Psoas muscle (tissue), 8 donors: ENCODE measurements around the gene CDK6. TPM values are rescaled to one million over a fixed set of nuclear protein-coding genes. Genes with fewer than 3 reads are reported as not detected.

Source experiments
- ATAC-seq, 4 donors: fragments of 200-7000 bp; cut with Tn5 transposase; one replicate each; pipeline ENCODE4 v1.9.1; 2020; ENCODE audit warnings: moderate library complexity in 3 of 4, mild to moderate bottlenecking in 2 of 4
- DNase-seq, 2 donors: peaks; one replicate each; pipeline ENCODE4 v3.0.0-alpha.2; 2020
- H3K27ac ChIP-seq: fragments of 200-600 bp; one replicate; pipeline ENCODE4 v1.8.0; 2022
- H3K27me3 ChIP-seq, 3 donors: fragments of 200-600 bp in 1 of 3; one replicate each; pipeline versions ENCODE4 v1.6.1 to v1.8.0; 2013 to 2022; ENCODE audit warnings: low read length in 2 of 3, mild to moderate bottlenecking in 2 of 3, moderate library complexity in 1 of 3; ENCODE audit not compliant: insufficient read depth in 3 of 3
- H3K36me3 ChIP-seq, 2 donors: fragments of 200-600 bp in 1 of 2; one replicate each; pipeline versions ENCODE4 v1.6.1 to v1.8.0; 2013 to 2022; ENCODE audit warnings: low read depth in 1 of 2, mild to moderate bottlenecking in 1 of 2, moderate library complexity in 1 of 2; ENCODE audit not compliant: insufficient read depth in 1 of 2
- H3K4me1 ChIP-seq: fragments of 200-600 bp; one replicate; pipeline ENCODE4 v1.8.0; 2022
- H3K4me3 ChIP-seq: fragments of 200-600 bp; one replicate; pipeline ENCODE4 v1.8.0; 2022; ENCODE audit warnings: mild to moderate bottlenecking
- H3K9me3 ChIP-seq: fragments of 200-600 bp; one replicate; pipeline ENCODE4 v1.8.0; 2022
- WGBS, 3 donors: extraction: QIAGEN DNeasy Blood & Tissue Kit; methylation state at CpG; one replicate each; pipeline versions ENCODE4 v1.1.6 to v1.1.7; 2013; 5-methylcytosine and 5-hydroxymethylcytosine counted together
- intact Hi-C, 2 donors: fragments of 100-400 bp; cut with DNase I; formaldehyde crosslinking; loops; one replicate each; pipeline versions ENCODE4 v1.11.0 to v1.14.2; 2022
- polyA plus RNA-seq, 3 donors: library from polyadenylated mRNA; stranded (reverse); fragments of 200-250 nt; gene quantifications; one replicate each; pipeline ENCODE4 v1.2.3, GENCODE V29; 2013
- total RNA-seq, 4 donors: library from RNA; stranded (reverse); fragmentation: NEBNext Ultra II Directional in 2 of 4; extraction: Animal tissue kit (Norgen Biotek cat#: 25700) in 2 of 4; gene quantifications; one replicate each; pipeline versions ENCODE4 v1.2.1 to v1.2.4, GENCODE V29; 2021 to 2023
- TF ChIP-seq, protein P1 (sequence below): fragments of 200-600 bp; IDR thresholded peaks from one replicate; pipeline ENCODE4 v1.8.0; 2022; ENCODE audit warnings: antibody characterized with exemption
- donor health status: healthy with polysubstance abuse.
- donor health status: DM: no; HTN: no; CAD: no; lungs with moderate emphysema.
- donor health status: Bipolar disorder and iron deficiency.
- donor health status: healthy.
- donor health status: DM: yes; HTN: yes; CAD: no.
- donor health status: DM: no; HTN: no; CAD: no.
- donor health status: DM: no; HTN: no; CAD: no.
- donor health status: DM: yes; HTN: yes; CAD: no.

Gene CDK6
- total and polyA plus RNA-seq, 7 donors: 0.39 to 8.0 (median 3.2) TPM

- Histone ChIP-seq H3K4me3 (peak overlapping the region; percentile 81), H3K27me3 (peaks cover 0 to 43% (median 16%) of the 10 kb centered on the region in 3 donors), H3K27ac (peak overlapping the region; percentile 74), H3K9me3 (no peaks in the 10 kb centered on the region), H3K36me3 (no peaks in the 10 kb centered on the region), H3K4me1 (peaks cover 7% of the 10 kb centered on the region)
- intact Hi-C loops: loop anchor here in 1 of 2 donors (2.0 kb wide), 1 partner anchor 68 kb away; no protein-coding TSS in a partner anchor
- DNase-seq (peak in 1 of 2 donors; percentile 14), ATAC-seq (no peak)
- TF ChIP-seq, protein P1, sequence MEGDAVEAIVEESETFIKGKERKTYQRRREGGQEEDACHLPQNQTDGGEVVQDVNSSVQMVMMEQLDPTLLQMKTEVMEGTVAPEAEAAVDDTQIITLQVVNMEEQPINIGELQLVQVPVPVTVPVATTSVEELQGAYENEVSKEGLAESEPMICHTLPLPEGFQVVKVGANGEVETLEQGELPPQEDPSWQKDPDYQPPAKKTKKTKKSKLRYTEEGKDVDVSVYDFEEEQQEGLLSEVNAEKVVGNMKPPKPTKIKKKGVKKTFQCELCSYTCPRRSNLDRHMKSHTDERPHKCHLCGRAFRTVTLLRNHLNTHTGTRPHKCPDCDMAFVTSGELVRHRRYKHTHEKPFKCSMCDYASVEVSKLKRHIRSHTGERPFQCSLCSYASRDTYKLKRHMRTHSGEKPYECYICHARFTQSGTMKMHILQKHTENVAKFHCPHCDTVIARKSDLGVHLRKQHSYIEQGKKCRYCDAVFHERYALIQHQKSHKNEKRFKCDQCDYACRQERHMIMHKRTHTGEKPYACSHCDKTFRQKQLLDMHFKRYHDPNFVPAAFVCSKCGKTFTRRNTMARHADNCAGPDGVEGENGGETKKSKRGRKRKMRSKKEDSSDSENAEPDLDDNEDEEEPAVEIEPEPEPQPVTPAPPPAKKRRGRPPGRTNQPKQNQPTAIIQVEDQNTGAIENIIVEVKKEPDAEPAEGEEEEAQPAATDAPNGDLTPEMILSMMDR: no peak
- 7 to 16% (median 8%) methylated on average over 16 of the region's 16 CpGs for WGBS, 3 donors
These were observed 802 bp upstream of the CDK6 start for GRCh38 chr7:92837000-92837749.

- ATAC-seq: peak in 1 of 4 donors; percentile 3
- 0 to 1% (median 0%) methylated on average over 26 to 32 of the region's 32 CpGs for WGBS, 3 donors
- DNase-seq: peak; percentile 13 to 42
These were observed 403 bp downstream of the CDK6 start for GRCh38 chr7:92835851-92836488.

GRCh38 chr7:92835261-92835850 lies 1.0 kb downstream of the CDK6 start:
- H3K4me1 ChIP-seq: peaks cover 15% of the 10 kb centered on the region
- WGBS, 3 donors: 0 to 1% (median 0%) methylated on average over 38 to 43 of the region's 43 CpGs
- peak overlapping the region; percentile 74 for H3K27ac ChIP-seq
- no peaks in the 10 kb centered on the region for H3K9me3 ChIP-seq
- ATAC-seq: peak in 2 of 4 donors; percentile 23 to 32
- intact Hi-C loops: no loop called here
- peak; percentile 37 to 60 for DNase-seq
- peaks cover 0 to 53% (median 16%) of the 10 kb centered on the region in 3 donors for H3K27me3 ChIP-seq
- H3K36me3 ChIP-seq: no peaks in the 10 kb centered on the region
- H3K4me3 ChIP-seq: peak overlapping the region; percentile 81
- TF ChIP-seq, protein P1: no peak

More at GRCh38 chr7:92835851-92836488, 403 bp downstream of the CDK6 start:
- intact Hi-C loops: loop anchor here in 1 of 2 donors (2.0 kb wide), 1 partner anchor 67 kb away; no protein-coding TSS in a partner anchor
- TF ChIP-seq, protein P1: no peak
- Histone ChIP-seq H3K27ac (peak overlapping the region; percentile 74), H3K27me3 (peaks cover 0 to 53% (median 16%) of the 10 kb centered on the region in 3 donors), H3K36me3 (no peaks in the 10 kb centered on the region), H3K4me1 (peaks cover 15% of the 10 kb centered on the region), H3K4me3 (peak overlapping the region; percentile 81), H3K9me3 (no peaks in the 10 kb centered on the region)

DNA sequence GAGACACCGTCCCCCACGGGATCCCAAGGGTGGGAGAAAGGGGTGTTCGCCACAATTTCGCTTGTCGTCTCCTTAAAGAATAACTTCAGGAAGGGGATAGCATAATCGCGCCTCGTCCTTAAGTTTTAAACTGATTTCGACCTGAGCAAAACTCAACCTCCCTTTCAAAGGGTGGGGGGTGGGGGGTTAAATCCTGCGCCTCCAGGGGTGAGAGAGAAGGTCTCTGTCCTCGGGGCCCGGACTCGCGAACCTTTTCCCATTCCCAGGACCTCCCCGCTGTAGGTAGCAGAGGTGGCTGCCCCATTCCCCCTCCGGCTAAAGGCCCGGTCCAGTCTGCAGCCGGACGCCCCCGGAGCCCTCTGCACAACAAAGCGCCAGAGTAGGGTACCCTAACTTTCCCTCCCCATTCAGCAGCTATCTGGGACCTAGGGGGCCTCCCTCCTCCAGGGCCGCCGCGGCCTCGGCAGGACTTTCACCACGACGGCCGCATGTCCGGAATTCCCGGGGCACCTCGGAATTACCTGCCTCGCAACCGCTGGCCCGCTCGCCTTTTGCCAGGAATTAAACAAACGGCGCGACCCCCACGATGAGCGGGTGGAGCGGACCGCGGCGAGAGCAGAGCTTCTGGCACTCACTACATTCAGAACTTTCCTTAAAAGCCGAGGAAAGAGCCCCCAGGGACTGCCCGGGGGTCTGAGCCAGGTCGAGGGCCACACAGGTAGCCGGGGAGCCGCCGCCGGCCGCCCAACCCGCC lies 1.7 kb downstream of the CDK6 start:
- peak overlapping the region; percentile 81 for H3K4me3 ChIP-seq
- intact Hi-C loops: loop anchor here (5.0 kb wide), 3 partner anchors 112 to 217 kb away; no protein-coding TSS in a partner anchor
- no peaks in the 10 kb centered on the region for H3K36me3 ChIP-seq
- ATAC-seq (no peak), DNase-seq (peak; percentile 26 to 55)
- H3K27me3 ChIP-seq: peaks cover 0 to 58% (median 16%) of the 10 kb centered on the region in 3 donors
- TF ChIP-seq, protein P1: no peak
- no peaks in the 10 kb centered on the region for H3K9me3 ChIP-seq
- 1% methylated on average over 47 to 53 of the region's 53 CpGs for WGBS, 3 donors
- peak overlapping the region; percentile 74 for H3K27ac ChIP-seq
- peaks cover 15% of the 10 kb centered on the region for H3K4me1 ChIP-seq
